Progenitor cell of endocrine pancreas (in vitro differentiated cells): Measurements from ENCODE around the gene CPT1B. TPM values are rescaled to one million over a fixed set of nuclear protein-coding genes. Genes with fewer than 3 reads are reported as not detected.

Experiments
- DNase-seq: peaks from one replicate; pipeline ENCODE4 v3.0.0; 2021; ENCODE audit warnings: low spot score; ENCODE audit not compliant: unreplicated experiment
- H3K27ac Mint-ChIP-seq: 2 replicates; pipeline ENCODE4 v1.8.0; 2021; ENCODE audit warnings: mild to moderate bottlenecking, moderate library complexity, mixed read lengths
- H3K27me3 Mint-ChIP-seq: 2 replicates; pipeline ENCODE4 v1.8.0; 2021; ENCODE audit warnings: mixed read lengths
- H3K36me3 Mint-ChIP-seq: 2 replicates; pipeline ENCODE4 v1.8.0; 2022; ENCODE audit warnings: mixed read lengths; ENCODE audit not compliant: insufficient read depth
- H3K4me1 Mint-ChIP-seq: 2 replicates; pipeline ENCODE4 v1.8.0; 2021; ENCODE audit warnings: low read depth, mixed read lengths
- H3K4me3 Mint-ChIP-seq: 2 replicates; pipeline ENCODE4 v1.8.0; 2021; ENCODE audit warnings: low read depth, mild to moderate bottlenecking, moderate library complexity, mixed read lengths
- H3K9me3 Mint-ChIP-seq: 2 replicates; pipeline ENCODE4 v1.8.0; 2021; ENCODE audit warnings: low read depth, mixed read lengths
- total RNA-seq: library from RNA; stranded (reverse); gene quantifications from 2 replicates; pipeline ENCODE4 v1.2.1, GENCODE V29; 2021
- TF ChIP-seq, protein P1 (sequence below): fragments of 200-600 bp; sonication (generic); IDR thresholded peaks from one replicate; pipeline ENCODE4 v1.5.0; 2021; ENCODE audit warnings: antibody characterized with exemption, mild to moderate bottlenecking; ENCODE audit not compliant: unreplicated experiment

The CPT1B gene
- total RNA-seq, 1 donor from 2014 or later = 136 TPM

DNA sequence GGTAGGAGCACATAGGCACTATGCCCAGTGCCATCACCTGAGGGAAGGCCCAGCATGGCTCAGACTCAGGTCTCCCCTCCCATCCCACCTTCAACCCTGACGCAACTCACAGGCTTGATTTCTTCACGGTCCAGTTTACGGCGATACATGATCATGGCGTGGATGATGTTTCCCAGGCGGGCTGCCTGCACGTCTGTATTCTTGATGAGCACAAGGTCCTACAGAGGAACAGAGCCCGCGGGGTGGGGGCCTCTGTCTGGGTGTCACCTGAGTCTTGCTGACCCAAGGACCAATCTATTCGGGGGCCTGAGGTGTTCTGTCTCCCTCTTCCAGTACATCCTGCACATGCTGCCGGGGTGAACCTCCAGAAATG, 3.9 kb downstream of the CPT1B start:
- DNase-seq = no peak
- H3K9me3 Mint-ChIP-seq = no peaks in the 10 kb centered on the region
- H3K4me3 Mint-ChIP-seq = no peak overlapping the region
- peaks cover 5% of the 10 kb centered on the region for H3K36me3 Mint-ChIP-seq
- no peak overlapping the region for H3K27ac Mint-ChIP-seq
- TF ChIP-seq, protein P1, sequence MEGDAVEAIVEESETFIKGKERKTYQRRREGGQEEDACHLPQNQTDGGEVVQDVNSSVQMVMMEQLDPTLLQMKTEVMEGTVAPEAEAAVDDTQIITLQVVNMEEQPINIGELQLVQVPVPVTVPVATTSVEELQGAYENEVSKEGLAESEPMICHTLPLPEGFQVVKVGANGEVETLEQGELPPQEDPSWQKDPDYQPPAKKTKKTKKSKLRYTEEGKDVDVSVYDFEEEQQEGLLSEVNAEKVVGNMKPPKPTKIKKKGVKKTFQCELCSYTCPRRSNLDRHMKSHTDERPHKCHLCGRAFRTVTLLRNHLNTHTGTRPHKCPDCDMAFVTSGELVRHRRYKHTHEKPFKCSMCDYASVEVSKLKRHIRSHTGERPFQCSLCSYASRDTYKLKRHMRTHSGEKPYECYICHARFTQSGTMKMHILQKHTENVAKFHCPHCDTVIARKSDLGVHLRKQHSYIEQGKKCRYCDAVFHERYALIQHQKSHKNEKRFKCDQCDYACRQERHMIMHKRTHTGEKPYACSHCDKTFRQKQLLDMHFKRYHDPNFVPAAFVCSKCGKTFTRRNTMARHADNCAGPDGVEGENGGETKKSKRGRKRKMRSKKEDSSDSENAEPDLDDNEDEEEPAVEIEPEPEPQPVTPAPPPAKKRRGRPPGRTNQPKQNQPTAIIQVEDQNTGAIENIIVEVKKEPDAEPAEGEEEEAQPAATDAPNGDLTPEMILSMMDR = no peak
- no peaks in the 10 kb centered on the region for H3K27me3 Mint-ChIP-seq
- H3K4me1 Mint-ChIP-seq = no peaks in the 10 kb centered on the region

- TF ChIP-seq, protein P1 = no peak
- H3K4me3 Mint-ChIP-seq = no peak overlapping the region
Observed at GRCh38 chr22:50573491-50574382, 4.5 kb downstream of the CPT1B start.

DNA sequence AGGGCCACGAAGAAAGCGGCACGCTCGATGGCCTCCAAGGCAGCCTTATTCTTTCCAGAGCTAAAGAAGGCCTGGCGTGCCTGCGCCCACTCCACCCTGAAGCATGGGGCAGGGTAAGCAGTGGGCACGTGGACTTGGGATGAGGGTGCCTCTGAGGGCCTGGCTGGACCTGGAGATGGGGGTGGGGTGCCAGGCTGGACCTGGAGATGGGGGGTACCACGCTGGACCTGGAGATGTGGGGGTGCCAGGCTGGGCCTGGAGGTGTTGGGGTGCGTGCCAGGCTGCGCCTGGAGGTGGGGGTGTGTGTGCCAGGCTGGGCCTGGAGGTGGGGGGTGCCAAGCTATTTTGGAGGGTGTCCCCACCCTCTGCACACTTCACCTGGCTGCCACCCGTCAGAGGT, 5.3 kb downstream of the CPT1B start:
- no peak for DNase-seq
- no peaks in the 10 kb centered on the region for H3K27me3 Mint-ChIP-seq
- H3K9me3 Mint-ChIP-seq = no peaks in the 10 kb centered on the region
- H3K36me3 Mint-ChIP-seq = peaks cover 6% of the 10 kb centered on the region
- no peak overlapping the region for H3K4me3 Mint-ChIP-seq
- H3K27ac Mint-ChIP-seq = no peak overlapping the region
- TF ChIP-seq, protein P1 = no peak
- no peaks in the 10 kb centered on the region for H3K4me1 Mint-ChIP-seq

More at GRCh38 chr22:50573491-50574382, 4.5 kb downstream of the CPT1B start:
- peaks cover 6% of the 10 kb centered on the region for H3K36me3 Mint-ChIP-seq
- DNase-seq = no peak
- H3K27ac Mint-ChIP-seq = no peak overlapping the region
- no peaks in the 10 kb centered on the region for H3K9me3 Mint-ChIP-seq
- H3K27me3 Mint-ChIP-seq = no peaks in the 10 kb centered on the region
- no peaks in the 10 kb centered on the region for H3K4me1 Mint-ChIP-seq

GRCh38 chr22:50571264-50572175, 6.7 kb downstream of the CPT1B start:
- TF ChIP-seq, protein P1 = no peak
- Mint-ChIP-seq H3K9me3 (no peaks in the 10 kb centered on the region), H3K27me3 (no peaks in the 10 kb centered on the region), H3K4me1 (no peaks in the 10 kb centered on the region), H3K27ac (no peak overlapping the region), H3K4me3 (no peak overlapping the region), H3K36me3 (peaks cover 6% of the 10 kb centered on the region)
- DNase-seq = no peak

DNA sequence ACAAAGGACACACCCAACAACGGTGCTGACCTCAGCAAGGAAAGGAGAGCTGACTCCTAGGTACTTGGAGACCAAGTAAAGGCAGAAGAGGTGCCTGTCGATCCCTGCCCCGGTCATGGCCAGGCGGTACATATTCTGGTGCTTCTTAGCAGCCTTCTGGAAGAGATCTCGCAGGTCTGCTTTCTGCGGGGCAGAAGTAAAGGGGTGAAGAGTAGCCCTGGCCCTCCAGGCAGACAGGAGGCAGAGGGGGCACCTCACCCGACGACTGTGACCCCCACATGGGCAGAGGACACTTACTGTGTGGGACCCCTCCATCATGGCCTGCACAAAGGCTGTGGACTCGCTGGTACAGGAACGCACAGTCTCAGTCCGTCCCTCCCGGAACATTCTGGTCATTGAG, 7.4 kb downstream of the CPT1B start:
- Mint-ChIP-seq H3K4me1 (no peaks in the 10 kb centered on the region), H3K9me3 (no peaks in the 10 kb centered on the region), H3K4me3 (no peak overlapping the region), H3K36me3 (peaks cover 6% of the 10 kb centered on the region), H3K27me3 (no peaks in the 10 kb centered on the region), H3K27ac (no peak overlapping the region)
- DNase-seq = no peak
- TF ChIP-seq, protein P1 = no peak
